ENCODE measurements around the gene KCNG2. TPM values are rescaled to one million over a fixed set of nuclear protein-coding genes. Genes with fewer than 3 reads are reported as not detected.

Gene KCNG2
- total and polyA plus RNA-seq, 2 of the 8 experiments (the other 6 are each of a cell fraction or from before 2014, with no cell fraction given) = 0.19 to 0.74 TPM

DNA sequence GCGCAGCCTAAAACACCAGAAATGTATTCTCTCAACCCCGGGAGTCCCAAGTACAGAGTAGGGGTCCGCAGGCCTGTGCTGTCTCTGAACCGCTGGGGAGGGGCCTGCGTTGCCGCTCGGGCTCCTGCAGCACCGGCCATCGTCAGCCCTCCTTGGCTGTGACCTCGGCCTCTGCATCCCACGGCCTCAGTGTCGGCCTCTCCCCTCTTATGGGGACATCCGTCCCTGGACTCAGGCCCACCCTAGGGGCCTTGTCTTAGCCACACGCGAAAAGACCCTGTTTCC, 50.5 kb downstream of the KCNG2 start:
- FAIRE-seq (no peak), DNase-seq (ENCODE audit: low read depth in 1 of 2, low spot score in 2 of 2) (no peak)
- no peak overlapping the region for H3K56ac ChIP-seq (replicated peaks; ENCODE audit: insufficient read length, low read depth, low read length)
- CTCF ChIA-PET (ENCODE audit: partially characterized antibody) = no interaction called here
- no peaks in the 10 kb centered on the region for H3K36me3 ChIP-seq (ENCODE audit: control insufficient read depth in 2 of 4, insufficient read depth in 4 of 4, low read length in 3 of 4)
- no peak overlapping the region for H3K23ac ChIP-seq (ENCODE audit: insufficient read length)
- no peak for TF ChIP-seq SP1 (IDR thresholded peaks at IDR 0.05; ENCODE audit: low read depth, low read length)
- TF ChIP-seq JUN (IDR thresholded peaks at IDR 0.05; ENCODE audit: low read depth, low read length) = no peak
- no peak for TF ChIP-seq KDM5A (IDR thresholded peaks at IDR 0.05; ENCODE audit: low read length)
- no peak for TF ChIP-seq CHD1 (IDR thresholded peaks at IDR 0.05; ENCODE audit: low read depth, low read length)
- TF ChIP-seq SAP30 (IDR thresholded peaks at IDR 0.05; ENCODE audit: insufficient read depth, insufficient replicate concordance, low read length) = no peak
- no peak for TF ChIP-seq CHD2 (IDR thresholded peaks at IDR 0.05; ENCODE audit: low read length)
- no peak for TF ChIP-seq SIX5 (IDR thresholded peaks at IDR 0.05; ENCODE audit: low read depth, low read length)
- no peak for TF ChIP-seq SRF (IDR thresholded peaks at IDR 0.05; ENCODE audit: low read depth, low read length)
- TF ChIP-seq TAF7 (optimal IDR thresholded peaks at IDR 0.05; ENCODE audit: borderline replicate concordance, low read depth, low read length) = no peak
- H2BK5ac ChIP-seq (ENCODE audit: low read depth, low read length) = no peak overlapping the region
- no peak overlapping the region for H3K4me2 ChIP-seq (ENCODE audit: insufficient read depth in 1 of 2, low read depth in 2 of 2, low read length in 2 of 2)
- POLR2A ChIA-PET (ENCODE audit: partially characterized antibody) = no interaction called here
- H3K14ac ChIP-seq (ENCODE audit: insufficient read length) = no peak overlapping the region
- H2AFZ ChIP-seq (ENCODE audit: low read length) = no peak overlapping the region
- no peaks in the 10 kb centered on the region for H3K79me2 ChIP-seq (ENCODE audit: control insufficient read depth in 1 of 2, insufficient read depth in 2 of 2, low read length in 2 of 2)
- no peak overlapping the region for H2BK120ac ChIP-seq (replicated peaks; ENCODE audit: low read depth, low read length)
- H3K4ac ChIP-seq (replicated peaks; ENCODE audit: insufficient read length, low read depth, low read length) = no peak overlapping the region
- H4K20me1 ChIP-seq (replicated peaks in 1 of 2; ENCODE audit: control insufficient read depth in 1 of 2, insufficient read depth in 2 of 2, low read length in 2 of 2) = peaks cover 2 to 3% of the 10 kb centered on the region in 2 experiments
- H3K23me2 ChIP-seq (ENCODE audit: low read depth, low read length) = 0 out of 2 replicates have a peak, but pooled peaks cover 3% of the 10 kb centered on the region
- no peaks in the 10 kb centered on the region for H3K27me3 ChIP-seq (replicated peaks in 1 of 4; ENCODE audit: control insufficient read depth in 3 of 4, extremely low read depth in 1 of 4, insufficient read depth in 3 of 4, low read length in 3 of 4)
- no peak overlapping the region for H2BK15ac ChIP-seq (ENCODE audit: low read length)
- no peak overlapping the region for H3K27ac ChIP-seq (ENCODE audit: low read depth, low read length)
- no peak overlapping the region for H3K18ac ChIP-seq (ENCODE audit: extremely low read depth, low read length)
- no peak overlapping the region for H2BK20ac ChIP-seq (ENCODE audit: low read length)
- H4K5ac ChIP-seq (ENCODE audit: insufficient read length, low read depth, low read length) = no peak overlapping the region
- no peaks in the 10 kb centered on the region; a peak in 1 of 7 replicates for H3K4me1 ChIP-seq (replicated peaks in 1 of 4; ENCODE audit: control insufficient read depth in 3 of 4, insufficient read depth in 4 of 4, low read length in 3 of 4)
- H3K9me3 ChIP-seq (ENCODE audit: insufficient read depth in 2 of 2, low read depth in 1 of 2, low read length in 1 of 2) = no peaks in the 10 kb centered on the region; a peak in 1 of 4 replicates
- no peak overlapping the region for H3K9ac ChIP-seq (replicated peaks in 1 of 4; ENCODE audit: extremely low read depth in 1 of 4, low read depth in 3 of 4, low read length in 3 of 4)
- H2AK5ac ChIP-seq (ENCODE audit: low read depth, low read length) = no peak overlapping the region
- no peak overlapping the region for H3K4me3 ChIP-seq (ENCODE audit: extremely low read depth in 1 of 4, insufficient read depth in 2 of 4, low read depth in 3 of 4, low read length in 4 of 4)
- H3K79me1 ChIP-seq (ENCODE audit: low read depth, low read length) = no peaks in the 10 kb centered on the region
- 89% methylated on average over 12 of the region's 15 CpGs; no CpG with 5 or more reads in 1 of the 2 experiments for WGBS, 2 experiments (ENCODE audit: extremely low coverage in 1 of 2, insufficient coverage in 1 of 2, insufficient read length in 1 of 2, insufficient replicate concordance in 2 of 2, low coverage in 1 of 2, low lambda C conversion rate in 2 of 2, missing lambda C conversion rate in 1 of 2)
- no peak overlapping the region for H4K91ac ChIP-seq (replicated peaks; ENCODE audit: insufficient read length, low read length)
- H2BK12ac ChIP-seq (ENCODE audit: low read depth, low read length) = no peak overlapping the region
- H4K8ac ChIP-seq (ENCODE audit: extremely low read depth, insufficient read depth, low read length) = no peak overlapping the region

Measured in H1 (cell line).